SK-N-MC (cell line): ENCODE results near the gene OSBPL5.

Experiments
- EZH2 ChIP-seq: fragments of 200-600 bp; sonication (generic); IDR thresholded peaks from one replicate; pipeline ENCODE4 v1.6.1; 2017; ENCODE audit warnings: antibody characterized with exemption
- FOXP2 ChIP-seq: optimal IDR thresholded peaks from 2 replicates; pipeline ENCODE3; 2011; ENCODE audit warnings: mild to moderate bottlenecking, moderate library complexity; ENCODE audit not compliant: insufficient read depth; ENCODE audit errors: extremely low read length, control extremely low read depth
- POLR2AphosphoS5 ChIP-seq: IDR thresholded peaks from 2 replicates; pipeline ENCODE4 v1.6.1; 2012; ENCODE audit warnings: mild to moderate bottlenecking, low read depth, low read length, borderline replicate concordance

GRCh38 chr11:3060436-3061025 is 104.6 kb downstream of the OSBPL5 start:
- TF ChIP-seq EZH2, result no peak
- TF ChIP-seq POLR2AphosphoS5, result no peak
- TF ChIP-seq FOXP2, result no peak
